CD14-positive monocyte (primary cell): ENCODE measurements around the gene GAMT. TPM values are rescaled to one million over a fixed set of nuclear protein-coding genes. Genes with fewer than 3 reads are reported as not detected.

ENCODE experiments used
- DNase-seq, 3 donors: peaks; one replicate each; pipeline ENCODE4 v3.0.0-alpha.2; 2011 to 2022
- H2AFZ ChIP-seq: 2 replicates; pipeline ENCODE4 v1.6.0; 2012; ENCODE audit warnings: mild to moderate bottlenecking, low read depth, low read length, inconsistent platforms; ENCODE audit not compliant: insufficient read depth, poor library complexity, severe bottlenecking
- H3K27ac ChIP-seq, 2 donors: 1 replicate in 1 of 2; 2 replicates in 1 of 2; pipeline ENCODE4 v1.5.1; 2012 to 2013; ENCODE audit warnings: low read length in 2 of 2, control low read depth in 1 of 2, inconsistent platforms in 1 of 2, low read depth in 1 of 2, mild to moderate bottlenecking in 1 of 2
- H3K27me3 ChIP-seq, 2 donors: one replicate each; pipeline versions ENCODE4 v1.6.0 to v1.6.1; 2011 to 2013; ENCODE audit warnings: low read length in 2 of 2; ENCODE audit not compliant: control insufficient read depth in 2 of 2, insufficient read depth in 2 of 2
- H3K36me3 ChIP-seq, 2 donors: replicated peaks in 1 of 2; 1 replicate in 1 of 2; 2 replicates in 1 of 2; pipeline versions ENCODE4 v1.5.1 to v1.6.1; 2012 to 2013; ENCODE audit warnings: low read length in 2 of 2, control low read depth in 1 of 2, inconsistent platforms in 1 of 2, mild to moderate bottlenecking in 1 of 2; ENCODE audit not compliant: insufficient read depth in 2 of 2, control insufficient read depth in 1 of 2
- H3K4me1 ChIP-seq, 2 donors: 1 replicate in 1 of 2; 2 replicates in 1 of 2; pipeline versions ENCODE4 v1.5.1 to v1.6.1; 2012 to 2013; ENCODE audit warnings: low read length in 2 of 2, control low read depth in 1 of 2, inconsistent platforms in 1 of 2, mild to moderate bottlenecking in 1 of 2, moderate library complexity in 1 of 2; ENCODE audit not compliant: insufficient read depth in 2 of 2, control insufficient read depth in 1 of 2
- H3K4me2 ChIP-seq: replicated peaks from 2 replicates; pipeline ENCODE3; 2012; ENCODE audit warnings: low read length, moderate library complexity, mild to moderate bottlenecking; ENCODE audit not compliant: poor library complexity, severe bottlenecking; ENCODE audit errors: extremely low read depth
- H3K4me3 ChIP-seq, 3 experiments: fragments of 200-600 bp in 1 of 3; sonication (generic) in 1 of 3; replicated peaks in 1 of 3; 1 replicate in 2 of 3; 2 replicates in 1 of 3; pipeline ENCODE4 v1.5.1; 2011 to 2013; ENCODE audit warnings: low read length in 3 of 3, mild to moderate bottlenecking in 3 of 3, control low read depth in 2 of 3, low read depth in 2 of 3, inconsistent platforms in 1 of 3, moderate library complexity in 1 of 3
- H3K79me2 ChIP-seq: 2 replicates; pipeline ENCODE4 v1.6.0; 2012; ENCODE audit warnings: mild to moderate bottlenecking, control low read depth, inconsistent platforms, low read length, moderate library complexity; ENCODE audit not compliant: insufficient read depth
- H3K9ac ChIP-seq: 2 replicates; pipeline ENCODE4 v1.6.0; 2017; ENCODE audit warnings: low read length, mild to moderate bottlenecking; ENCODE audit not compliant: insufficient read depth, poor library complexity, severe bottlenecking
- H3K9me3 ChIP-seq, 2 donors: replicated peaks in 1 of 2; 1 replicate in 1 of 2; 2 replicates in 1 of 2; pipeline versions ENCODE4 v1.5.1 to v1.6.1; 2012 to 2013; ENCODE audit warnings: low read length in 2 of 2, control low read depth in 1 of 2; ENCODE audit not compliant: control insufficient read depth in 1 of 2, insufficient read depth in 1 of 2
- H4K20me1 ChIP-seq: 2 replicates; pipeline ENCODE4 v1.6.0; 2012; ENCODE audit warnings: mild to moderate bottlenecking, low read length, control low read depth, moderate library complexity; ENCODE audit not compliant: insufficient read depth
- H3K27ac Mint-ChIP-seq, 7 donors: one replicate each; pipeline ENCODE4 v1.8.0; 2020; ENCODE audit warnings: mild to moderate bottlenecking in 7 of 7, mixed read lengths in 7 of 7, moderate library complexity in 6 of 7, inconsistent platforms in 2 of 7
- H3K27me3 Mint-ChIP-seq, 3 donors: one replicate each; pipeline ENCODE4 v1.8.0; 2021 to 2022; ENCODE audit warnings: low read depth in 3 of 3, mild to moderate bottlenecking in 3 of 3, mixed read lengths in 3 of 3, moderate library complexity in 3 of 3, inconsistent platforms in 1 of 3
- H3K36me3 Mint-ChIP-seq, 2 donors: one replicate each; pipeline ENCODE4 v1.8.0; 2020; ENCODE audit warnings: mixed read lengths in 2 of 2, inconsistent platforms in 1 of 2, mild to moderate bottlenecking in 1 of 2
- H3K4me1 Mint-ChIP-seq: one replicate; pipeline ENCODE4 v1.8.0; 2020; ENCODE audit warnings: mild to moderate bottlenecking, mixed read lengths
- H3K4me3 Mint-ChIP-seq, 2 donors: one replicate each; pipeline ENCODE4 v1.8.0; 2020; ENCODE audit warnings: mild to moderate bottlenecking in 2 of 2, mixed read lengths in 2 of 2, moderate library complexity in 1 of 2
- H3K9me3 Mint-ChIP-seq, 7 donors: one replicate each; pipeline ENCODE4 v1.8.0; 2020 to 2022; ENCODE audit warnings: mixed read lengths in 7 of 7, mild to moderate bottlenecking in 6 of 7, moderate library complexity in 6 of 7, inconsistent platforms in 2 of 7
- CTCF ChIP-seq: fragments of 200-600 bp; IDR thresholded peaks from one replicate; pipeline ENCODE4 v1.8.0; 2022; ENCODE audit warnings: antibody characterized with exemption, mild to moderate bottlenecking
- WGBS: methylation state at CpG from one replicate; pipeline ENCODE4 v1.1.5; 2013; ENCODE audit warnings: missing lambda C conversion rate; ENCODE audit not compliant: insufficient coverage; 5-methylcytosine and 5-hydroxymethylcytosine counted together
- intact Hi-C, 2 donors: fragments of 100-400 bp; cut with micrococcal nuclease; formaldehyde crosslinking; loops; one replicate each; pipeline versions ENCODE4 v1.15.0 to v1.15.1; 2023
- polyA plus RNA-seq, 3 donors: library from polyadenylated mRNA; depleted of rRNA in 1 of 3; unstranded in 2 of 3; stranded (reverse) in 1 of 3; fragments of 300-500 nt in 2 of 3; fragments of >200 nt in 1 of 3; fragmentation: Illumina TruSeq in 2 of 3; gene quantifications; 1 replicate in 2 of 3; 2 replicates in 1 of 3; pipeline ENCODE4 v1.2.3, GENCODE V29; 2012 to 2021

Gene GAMT
- polyA plus RNA-seq, 3 donors = 0.95 to 1.3 (median 0.96) TPM

GRCh38 chr19:1412323-1412923 is 11.1 kb upstream of the GAMT start:
- no peak overlapping the region for H2AFZ ChIP-seq
- no peak overlapping the region for H3K4me2 ChIP-seq
- no peak overlapping the region for H3K4me3 ChIP-seq
- Mint-ChIP-seq H3K27ac (peak overlapping the region in 4 of 7 donors; percentile 14 to 66 (median 46)), H3K9me3 (no peaks in the 10 kb centered on the region), H3K27me3 (peaks cover 0 to 2% (median 1%) of the 10 kb centered on the region in 3 donors), H3K36me3 (peaks cover 15 to 48% of the 10 kb centered on the region in 2 donors), H3K4me3 (no peak overlapping the region), H3K4me1 (peaks cover 57% of the 10 kb centered on the region)
- no peak for TF ChIP-seq CTCF
- H3K27ac ChIP-seq = peak overlapping the region in 1 of 2 donors; percentile 17
- no peaks in the 10 kb centered on the region for H3K27me3 ChIP-seq
- peaks cover 42 to 47% of the 10 kb centered on the region in 2 donors for H3K4me1 ChIP-seq
- intact Hi-C loops = no loop called here
- H3K9ac ChIP-seq = no peak overlapping the region
- WGBS = 87% methylated on average over 19 of the region's 21 CpGs
- no peak for DNase-seq
- peaks cover 89% of the 10 kb centered on the region for H4K20me1 ChIP-seq
- peaks cover 98% of the 10 kb centered on the region for H3K79me2 ChIP-seq
- no peaks in the 10 kb centered on the region for H3K9me3 ChIP-seq
- H3K36me3 ChIP-seq = peaks cover 21 to 33% of the 10 kb centered on the region in 2 donors

GRCh38 chr19:1411255-1412191 is 10.2 kb upstream of the GAMT start:
- DNase-seq = no peak
- H3K4me1 Mint-ChIP-seq = peaks cover 57% of the 10 kb centered on the region

More at GRCh38 chr19:1411255-1412191, 10.2 kb upstream of the GAMT start:
- peaks cover 0 to 2% (median 1%) of the 10 kb centered on the region in 3 donors for H3K27me3 Mint-ChIP-seq
- no peak for TF ChIP-seq CTCF
- WGBS = 86% methylated on average over 27 of the region's 29 CpGs
- intact Hi-C loops = no loop called here
- H3K4me3 ChIP-seq = no peak overlapping the region
- H3K36me3 Mint-ChIP-seq = peaks cover 12 to 39% of the 10 kb centered on the region in 2 donors
- no peak overlapping the region for H2AFZ ChIP-seq
- no peak overlapping the region for H3K4me2 ChIP-seq
- H4K20me1 ChIP-seq = peaks cover 80% of the 10 kb centered on the region
- peaks cover 46 to 50% of the 10 kb centered on the region in 2 donors for H3K4me1 ChIP-seq
- peak overlapping the region; percentile 17 to 81 for H3K27ac ChIP-seq
- peak overlapping the region in 5 of 7 donors; percentile 42 to 66 (median 50) for H3K27ac Mint-ChIP-seq
- H3K27me3 ChIP-seq = no peaks in the 10 kb centered on the region
- H3K9me3 ChIP-seq = no peaks in the 10 kb centered on the region
- H3K4me3 Mint-ChIP-seq = no peak overlapping the region
- peaks cover 89% of the 10 kb centered on the region for H3K79me2 ChIP-seq
- no peak overlapping the region for H3K9ac ChIP-seq
- H3K9me3 Mint-ChIP-seq = no peaks in the 10 kb centered on the region
- H3K36me3 ChIP-seq = peaks cover 17 to 24% of the 10 kb centered on the region in 2 donors
